Nephron progenitor cell (in vitro differentiated cells): ENCODE results near the gene ZNF189.

Source experiments
- DNase-seq: peaks from one replicate; pipeline ENCODE4 v3.0.0; 2021
- H3K27ac Mint-ChIP-seq: 2 replicates; pipeline ENCODE4 v1.8.0; 2021; ENCODE audit warnings: mild to moderate bottlenecking, moderate library complexity, mixed read lengths
- H3K27me3 Mint-ChIP-seq: 2 replicates; pipeline ENCODE4 v1.8.0; 2021; ENCODE audit warnings: mild to moderate bottlenecking, low read depth, mixed read lengths; ENCODE audit not compliant: poor library complexity
- H3K36me3 Mint-ChIP-seq: 2 replicates; pipeline ENCODE4 v1.8.0; 2021; ENCODE audit warnings: low read depth, mixed read lengths
- H3K4me1 Mint-ChIP-seq: 2 replicates; pipeline ENCODE4 v1.8.0; 2021; ENCODE audit warnings: mixed read lengths
- H3K4me3 Mint-ChIP-seq: 2 replicates; pipeline ENCODE4 v1.8.0; 2021; ENCODE audit warnings: mild to moderate bottlenecking, moderate library complexity, mixed read lengths
- H3K9me3 Mint-ChIP-seq: 2 replicates; pipeline ENCODE4 v1.8.0; 2021; ENCODE audit warnings: mild to moderate bottlenecking, moderate library complexity, mixed read lengths
- TF ChIP-seq, protein P1 (sequence below): fragments of 200-600 bp; sonication (generic); IDR thresholded peaks from 2 replicates; pipeline ENCODE4 v1.5.0; 2021; ENCODE audit warnings: antibody characterized with exemption

Gene ZNF189

DNA sequence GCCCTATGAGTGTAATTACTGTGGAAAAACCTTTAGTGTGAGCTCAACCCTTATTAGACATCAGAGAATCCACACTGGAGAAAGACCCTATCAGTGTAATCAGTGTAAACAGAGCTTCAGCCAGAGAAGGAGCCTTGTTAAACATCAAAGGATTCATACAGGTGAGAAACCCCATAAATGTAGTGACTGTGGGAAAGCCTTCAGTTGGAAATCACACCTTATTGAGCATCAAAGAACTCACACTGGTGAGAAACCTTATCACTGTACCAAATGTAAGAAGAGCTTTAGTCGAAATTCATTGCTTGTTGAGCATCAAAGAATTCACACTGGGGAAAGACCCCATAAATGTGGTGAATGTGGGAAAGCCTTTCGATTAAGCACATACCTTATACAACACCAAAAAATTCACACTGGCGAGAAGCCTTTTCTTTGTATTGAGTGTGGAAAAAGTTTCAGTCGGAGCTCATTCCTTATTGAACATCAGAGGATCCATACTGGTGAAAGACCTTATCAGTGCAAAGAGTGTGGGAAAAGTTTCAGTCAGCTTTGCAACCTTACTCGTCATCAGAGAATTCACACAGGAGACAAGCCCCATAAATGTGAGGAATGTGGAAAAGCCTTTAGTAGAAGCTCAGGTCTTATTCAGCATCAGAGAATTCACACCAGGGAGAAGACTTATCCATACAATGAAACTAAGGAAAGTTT, 9.9 kb downstream of the ZNF189 start:
- DNase-seq, result no peak
- Mint-ChIP-seq H3K27ac (no peak overlapping the region), H3K9me3 (peaks cover 99% of the 10 kb centered on the region), H3K4me3 (no peak overlapping the region), H3K4me1 (no peaks in the 10 kb centered on the region), H3K36me3 (peaks cover 100% of the 10 kb centered on the region), H3K27me3 (peaks cover 5% of the 10 kb centered on the region)
- TF ChIP-seq, protein P1, sequence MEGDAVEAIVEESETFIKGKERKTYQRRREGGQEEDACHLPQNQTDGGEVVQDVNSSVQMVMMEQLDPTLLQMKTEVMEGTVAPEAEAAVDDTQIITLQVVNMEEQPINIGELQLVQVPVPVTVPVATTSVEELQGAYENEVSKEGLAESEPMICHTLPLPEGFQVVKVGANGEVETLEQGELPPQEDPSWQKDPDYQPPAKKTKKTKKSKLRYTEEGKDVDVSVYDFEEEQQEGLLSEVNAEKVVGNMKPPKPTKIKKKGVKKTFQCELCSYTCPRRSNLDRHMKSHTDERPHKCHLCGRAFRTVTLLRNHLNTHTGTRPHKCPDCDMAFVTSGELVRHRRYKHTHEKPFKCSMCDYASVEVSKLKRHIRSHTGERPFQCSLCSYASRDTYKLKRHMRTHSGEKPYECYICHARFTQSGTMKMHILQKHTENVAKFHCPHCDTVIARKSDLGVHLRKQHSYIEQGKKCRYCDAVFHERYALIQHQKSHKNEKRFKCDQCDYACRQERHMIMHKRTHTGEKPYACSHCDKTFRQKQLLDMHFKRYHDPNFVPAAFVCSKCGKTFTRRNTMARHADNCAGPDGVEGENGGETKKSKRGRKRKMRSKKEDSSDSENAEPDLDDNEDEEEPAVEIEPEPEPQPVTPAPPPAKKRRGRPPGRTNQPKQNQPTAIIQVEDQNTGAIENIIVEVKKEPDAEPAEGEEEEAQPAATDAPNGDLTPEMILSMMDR, result no peak

GRCh38 chr9:101409079-101409477, 10.4 kb downstream of the ZNF189 start:
- H3K27ac Mint-ChIP-seq, result no peak overlapping the region
- H3K4me1 Mint-ChIP-seq, result no peaks in the 10 kb centered on the region
- peaks cover 5% of the 10 kb centered on the region for H3K27me3 Mint-ChIP-seq
- DNase-seq, result no peak
- peaks cover 99% of the 10 kb centered on the region for H3K9me3 Mint-ChIP-seq
- H3K36me3 Mint-ChIP-seq, result peaks cover 100% of the 10 kb centered on the region
- TF ChIP-seq, protein P1, result no peak
- no peak overlapping the region for H3K4me3 Mint-ChIP-seq

GRCh38 chr9:101414839-101415238, 16.2 kb downstream of the ZNF189 start:
- DNase-seq, result no peak
- H3K36me3 Mint-ChIP-seq, result peaks cover 69% of the 10 kb centered on the region
- TF ChIP-seq, protein P1, result no peak
- H3K4me3 Mint-ChIP-seq, result no peak overlapping the region
- peaks cover 66% of the 10 kb centered on the region for H3K9me3 Mint-ChIP-seq
- H3K4me1 Mint-ChIP-seq, result no peaks in the 10 kb centered on the region
- H3K27ac Mint-ChIP-seq, result no peak overlapping the region
- no peaks in the 10 kb centered on the region for H3K27me3 Mint-ChIP-seq

- TF ChIP-seq, protein P1, result no peak
- Mint-ChIP-seq H3K27me3 (no peaks in the 10 kb centered on the region), H3K27ac (no peak overlapping the region), H3K36me3 (peaks cover 62% of the 10 kb centered on the region), H3K4me3 (no peak overlapping the region), H3K9me3 (peaks cover 58% of the 10 kb centered on the region), H3K4me1 (no peaks in the 10 kb centered on the region)
- DNase-seq, result no peak
These were observed 16.9 kb downstream of the ZNF189 start for GRCh38 chr9:101415578-101415977.

- Mint-ChIP-seq H3K27ac (no peak overlapping the region), H3K27me3 (no peaks in the 10 kb centered on the region), H3K9me3 (peaks cover 41% of the 10 kb centered on the region), H3K36me3 (peaks cover 44% of the 10 kb centered on the region), H3K4me3 (no peak overlapping the region), H3K4me1 (no peaks in the 10 kb centered on the region)
- no peak for DNase-seq
- TF ChIP-seq, protein P1, result no peak
These were observed 18.7 kb downstream of the ZNF189 start for GRCh38 chr9:101417389-101417788.

DNA sequence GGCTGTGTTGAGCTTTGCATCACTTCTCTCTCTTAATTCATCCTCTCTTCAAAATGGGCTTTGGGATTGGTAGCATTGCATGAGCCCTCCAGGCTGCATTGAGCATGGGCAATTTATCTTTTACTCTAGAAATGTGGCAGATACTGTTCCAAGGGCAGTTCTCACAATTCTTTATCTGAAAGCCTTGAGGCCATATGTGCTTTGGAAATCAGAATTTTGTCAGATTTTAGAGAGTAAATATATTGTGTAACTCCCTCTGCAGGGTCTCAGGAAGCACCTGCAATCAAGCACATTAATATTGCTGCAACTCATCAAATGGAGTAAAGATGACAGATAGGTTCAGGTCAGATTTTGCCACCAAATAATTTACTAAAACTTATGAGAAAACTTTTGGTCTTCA, 19.3 kb downstream of the ZNF189 start:
- Mint-ChIP-seq H3K27me3 (no peaks in the 10 kb centered on the region), H3K4me1 (no peaks in the 10 kb centered on the region), H3K4me3 (no peak overlapping the region), H3K9me3 (peaks cover 35% of the 10 kb centered on the region), H3K36me3 (peaks cover 38% of the 10 kb centered on the region), H3K27ac (no peak overlapping the region)
- no peak for DNase-seq
- TF ChIP-seq, protein P1, result no peak
